GM23248 (cell line): Measurements from ENCODE around the gene PLSCR3.

Experiments
- EZH2 ChIP-seq: fragments of 200-600 bp; sonication (generic); IDR thresholded peaks from 2 replicates; pipeline ENCODE4 v1.6.1; 2018; ENCODE audit warnings: antibody characterized with exemption, mild to moderate bottlenecking; ENCODE audit not compliant: insufficient read depth, poor library complexity, severe bottlenecking
- EZH2phosphoT487 ChIP-seq: fragments of 200-600 bp; sonication (generic); IDR thresholded peaks from 2 replicates; pipeline ENCODE4 v1.6.1; 2018; ENCODE audit warnings: antibody characterized with exemption, moderate library complexity, mild to moderate bottlenecking, low read depth; ENCODE audit not compliant: insufficient read depth

DNA sequence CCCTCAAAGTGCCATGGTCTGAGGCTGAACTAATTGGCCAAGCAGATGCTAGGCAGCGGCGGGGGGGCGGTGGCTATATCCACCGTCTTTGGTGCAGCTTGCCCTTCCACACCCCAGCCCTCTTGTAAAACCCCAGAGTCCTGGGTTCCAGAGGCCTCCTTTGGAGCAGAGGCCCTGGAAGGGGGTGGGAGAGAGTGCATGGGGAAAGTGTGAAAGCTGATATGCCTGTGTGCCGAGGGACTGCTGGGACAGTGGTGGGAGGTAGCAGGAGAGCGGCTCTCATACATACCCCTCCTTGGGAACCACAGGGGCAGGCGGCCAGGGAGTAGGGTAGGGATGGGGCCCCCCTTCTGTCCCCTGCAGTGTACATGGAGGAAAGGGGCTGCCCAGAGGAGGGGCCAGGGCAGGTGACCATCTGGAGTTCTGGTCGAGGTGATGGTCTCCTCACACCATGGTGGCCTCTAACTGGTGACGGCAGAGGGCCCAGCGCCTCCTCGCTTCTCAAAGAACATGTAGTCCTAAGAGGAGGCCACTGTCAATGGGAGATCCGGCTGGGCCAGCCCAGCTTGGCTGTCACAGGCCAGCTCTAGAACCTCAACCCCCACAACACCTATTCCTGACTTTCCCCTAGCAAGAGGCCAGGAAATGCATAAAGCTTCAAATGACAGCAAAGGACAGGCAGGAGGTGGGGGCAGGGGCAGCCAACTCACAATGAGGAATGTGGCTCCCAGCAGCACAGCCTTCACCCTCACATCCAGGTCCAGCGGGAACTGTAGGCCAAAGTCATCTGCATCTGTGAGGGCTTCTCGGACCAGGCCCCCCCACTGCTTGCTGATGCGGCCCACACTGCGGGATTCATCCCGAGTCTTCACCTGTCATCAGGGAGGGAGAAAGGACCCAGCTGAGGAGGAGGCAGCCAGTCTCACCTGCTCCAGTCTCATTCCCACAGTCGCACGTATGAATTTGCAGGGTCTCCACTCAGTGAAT, 4.1 kb downstream of the PLSCR3 start:
- TF ChIP-seq EZH2 (no peak), EZH2phosphoT487 (no peak)
